Stimulated activated CD8-positive, alpha-beta memory T cell treated with anti-CD3 and anti-CD28 coated beads, Interleukin-15, amount 100 ng/mL, for 4 hours (primary cell): ENCODE measurements around the gene S100A1.
"Not testable (repeated sequence)": the region's sequence is repeated elsewhere in the genome, so short reads cannot be mapped to it uniquely, and the experiment has no call there.

ENCODE experiments used
- DNase-seq, 2 donors: peaks; one replicate each; pipeline ENCODE4 v3.0.0-alpha.2; 2020; ENCODE audit warnings: low read depth in 2 of 2

The S100A1 gene

GRCh38 chr1:153658400-153659174 is 30.4 kb downstream of the S100A1 start, which contains the start of gene SNAPIN:
SNAPIN (plus strand) TSS chr1:153658703; CDS start chr1:153658744, 41 bp downstream.
- DNase-seq = peak; percentile 76 to 79

GRCh38 chr1:153659175-153659534 is 30.9 kb downstream of the S100A1 start:
- no peak for DNase-seq

- no peak for DNase-seq
Measured at GRCh38 chr1:153659656-153660055, 31.4 kb downstream of the S100A1 start.

GRCh38 chr1:153661111-153661708 is 33.0 kb downstream of the S100A1 start:
- no peak for DNase-seq

GRCh38 chr1:153662269-153662668 is 34.0 kb downstream of the S100A1 start:
- DNase-seq = no peak

- no peak for DNase-seq
Measured at GRCh38 chr1:153663211-153663610, 35.0 kb downstream of the S100A1 start.

GRCh38 chr1:153667439-153667838 is 39.2 kb downstream of the S100A1 start:
- DNase-seq = no peak

- DNase-seq = not testable (repeated sequence)
Measured at GRCh38 chr1:153668672-153669071, 40.4 kb downstream of the S100A1 start.

- no peak for DNase-seq
Measured at GRCh38 chr1:153669606-153670005, 41.4 kb downstream of the S100A1 start.

GRCh38 chr1:153670257-153670858 is 42.1 kb downstream of the S100A1 start:
- DNase-seq = peak in 1 of 2 donors; percentile 9

- DNase-seq = peak; percentile 91 to 97
Measured at GRCh38 chr1:153670859-153671627, 42.8 kb downstream of the S100A1 start, which contains the start of gene ILF2. ILF2 (minus strand) TSS chr1:153670993; CDS start chr1:153670922, 71 bp downstream.

GRCh38 chr1:153671628-153672353 is 43.6 kb downstream of the S100A1 start:
- DNase-seq = not testable (repeated sequence)

- DNase-seq = no peak
Measured at GRCh38 chr1:153673511-153673910, 45.3 kb downstream of the S100A1 start.

- no peak for DNase-seq
Measured at GRCh38 chr1:153677718-153678518, 49.7 kb downstream of the S100A1 start.

GRCh38 chr1:153678519-153679336 is 50.5 kb downstream of the S100A1 start, which contains the start of gene NPR1:
NPR1 (plus strand) TSS chr1:153678688; CDS start chr1:153679109, 421 bp downstream.
- no peak for DNase-seq

GRCh38 chr1:153679337-153680119 is 51.3 kb downstream of the S100A1 start:
- DNase-seq = no peak

- no peak for DNase-seq
Measured at GRCh38 chr1:153680120-153680403, 51.8 kb downstream of the S100A1 start.
